ENCODE results near the gene RBKS. TPM values are rescaled to one million over a fixed set of nuclear protein-coding genes. Genes with fewer than 3 reads are reported as not detected.

RBKS gene
- total and polyA plus RNA-seq, 2 of the 13 experiments (the other 11 are each of a cell fraction or from before 2014, with no cell fraction given) = 7.7 to 8.3 TPM

GRCh38 chr2:27916293-27916995 is 26.3 kb upstream of the RBKS start (continued):
- TF ChIP-seq BCL3 (CRISPR knock-in tag; IDR thresholded peaks at IDR 0.05) = no peak
- peak; percentile 67 for TF ChIP-seq ZMYM4 (CRISPR knock-in tag; IDR thresholded peaks at IDR 0.05)
- TF ChIP-seq CEBPZ (IDR thresholded peaks at IDR 0.05; ENCODE audit: low read length) = no peak
- no peak for TF ChIP-seq PTBP1 (IDR thresholded peaks at IDR 0.05; ENCODE audit: low read depth, low read length, poor library complexity, severe bottlenecking)
- no peak for TF ChIP-seq FUBP1 (CRISPR knock-in tag; IDR thresholded peaks at IDR 0.05; ENCODE audit: borderline replicate concordance)
- no peak for TF ChIP-seq SKI (IDR thresholded peaks at IDR 0.05; ENCODE audit: partially characterized antibody)
- no peak for TF ChIP-seq ZMYM3 (CRISPR knock-in tag; IDR thresholded peaks at IDR 0.05)
- peak; percentile 74 for TF ChIP-seq PAXIP1 (CRISPR knock-in tag; conservative IDR thresholded peaks at IDR 0.05)
- TF ChIP-seq MTA1 (CRISPR knock-in tag; IDR thresholded peaks at IDR 0.05; ENCODE audit: borderline replicate concordance) = no peak
- no peak for TF ChIP-seq ZNF7 (CRISPR knock-in tag; IDR thresholded peaks at IDR 0.05)
- no peak for TF ChIP-seq TRAFD1 (CRISPR knock-in tag; IDR thresholded peaks at IDR 0.05; ENCODE audit: borderline replicate concordance)
- TF ChIP-seq NR3C1 (CRISPR knock-in tag; IDR thresholded peaks at IDR 0.05) = no peak
- TF ChIP-seq ZSCAN31 (CRISPR knock-in tag; IDR thresholded peaks at IDR 0.05; ENCODE audit: low read depth) = no peak
- no peak for TF ChIP-seq ZNF264 (CRISPR knock-in tag; IDR thresholded peaks at IDR 0.05)

Measured in HepG2 (cell line).